SH-SY5Y (cell line): ENCODE results near the gene FGF11.

Experiments used
- GATA2 ChIP-seq: IDR thresholded peaks from 2 replicates; pipeline ENCODE4 v1.6.1; 2011; ENCODE audit warnings: mild to moderate bottlenecking, low read depth, low read length
- GATA3 ChIP-seq: IDR thresholded peaks from 2 replicates; pipeline ENCODE4 v1.6.1; 2011; ENCODE audit warnings: low read depth, mild to moderate bottlenecking, low read length, moderate library complexity

DNA sequence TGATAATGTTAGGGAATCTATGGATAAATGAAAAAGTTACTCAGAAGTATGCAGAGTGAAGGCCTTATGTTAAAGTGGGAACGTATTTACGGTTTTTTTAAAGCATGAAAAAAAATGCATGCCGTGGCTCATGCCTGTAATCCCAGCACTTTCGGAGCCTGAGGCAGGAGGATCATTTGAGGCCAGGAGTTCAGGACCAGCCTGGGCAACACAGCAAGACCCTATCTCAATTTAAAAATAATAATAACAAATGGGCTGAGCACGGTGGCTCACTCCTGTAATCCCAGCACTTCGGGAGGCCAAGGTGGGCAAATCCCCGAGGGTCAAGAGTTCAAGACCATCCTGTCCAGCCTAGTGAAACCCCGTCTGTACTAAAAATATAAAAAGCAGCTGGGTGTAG lies 50.8 kb downstream of the FGF11 start:
- TF ChIP-seq GATA2, result no peak
- TF ChIP-seq GATA3, result no peak
